ENCODE measurements around the gene SOAT2.
"Not testable (repeated sequence)": the region's sequence is repeated elsewhere in the genome, so short reads cannot be mapped to it uniquely, and the experiment has no call there.

The SOAT2 gene

GRCh38 chr12:53105712-53106439 lies 2.6 kb downstream of the SOAT2 start:
- no peak for DNase-seq (ENCODE audit: low read depth)

- DNase-seq (ENCODE audit: low read depth), result no peak
Measured at GRCh38 chr12:53107122-53107521, 3.8 kb downstream of the SOAT2 start.

GRCh38 chr12:53112431-53112830 lies 9.1 kb downstream of the SOAT2 start:
- DNase-seq (ENCODE audit: low read depth), result not testable (repeated sequence)

- no peak for DNase-seq (ENCODE audit: low read depth)
Measured at GRCh38 chr12:53113136-53113705, 9.9 kb downstream of the SOAT2 start.

GRCh38 chr12:53113951-53114350 lies 10.7 kb downstream of the SOAT2 start:
- DNase-seq (ENCODE audit: low read depth), result no peak

- DNase-seq (ENCODE audit: low read depth), result no peak
Measured at GRCh38 chr12:53115112-53115890, 12.0 kb downstream of the SOAT2 start.

GRCh38 chr12:53115891-53116648 lies 12.8 kb downstream of the SOAT2 start:
- no peak for DNase-seq (ENCODE audit: low read depth)

- no peak for DNase-seq (ENCODE audit: low read depth)
Measured at GRCh38 chr12:53118751-53119300, 15.5 kb downstream of the SOAT2 start.

- DNase-seq (ENCODE audit: low read depth), result no peak
Measured at GRCh38 chr12:53120685-53121525, 17.6 kb downstream of the SOAT2 start.

- DNase-seq (ENCODE audit: low read depth), result no peak
Measured at GRCh38 chr12:53122961-53123468, 19.7 kb downstream of the SOAT2 start.

GRCh38 chr12:53123578-53124351 lies 20.5 kb downstream of the SOAT2 start:
- no peak for DNase-seq (ENCODE audit: low read depth)

- DNase-seq (ENCODE audit: low read depth), result no peak
Measured at GRCh38 chr12:53124352-53124723, 21.1 kb downstream of the SOAT2 start.

- DNase-seq (ENCODE audit: low read depth), result no peak
Measured at GRCh38 chr12:53127169-53127568, 23.9 kb downstream of the SOAT2 start.

GRCh38 chr12:53128780-53129569 lies 25.7 kb downstream of the SOAT2 start:
- DNase-seq (ENCODE audit: low read depth), result no peak

GRCh38 chr12:53131844-53132243 lies 28.6 kb downstream of the SOAT2 start:
- DNase-seq (ENCODE audit: low read depth), result no peak

- DNase-seq (ENCODE audit: low read depth), result no peak
Measured at GRCh38 chr12:53133722-53134121, 30.4 kb downstream of the SOAT2 start.

- no peak for DNase-seq (ENCODE audit: low read depth)
Measured at GRCh38 chr12:53143355-53143754, 40.1 kb downstream of the SOAT2 start.

- no peak for DNase-seq (ENCODE audit: low read depth)
Measured at GRCh38 chr12:53145383-53146260, 42.3 kb downstream of the SOAT2 start.

Data from activated gamma-delta T cell treated with anti-CD3 and anti-CD28 coated beads, Interleukin-2, amount 50 U/mL, for 16 hours (primary cell).